Measurements from ENCODE around the gene MRC1. TPM values are rescaled to one million over a fixed set of nuclear protein-coding genes. Genes with fewer than 3 reads are reported as not detected.

The MRC1 gene
- total RNA-seq, 1 donor from 2014 or later = not detected

GRCh38 chr10:17910125-17910789 lies 101.1 kb downstream of the MRC1 start:
- H3K27ac Mint-ChIP-seq = no peak overlapping the region
- no peak for TF ChIP-seq CTCF (IDR thresholded peaks at IDR 0.05; ENCODE audit: unreplicated experiment)
- H3K9me3 Mint-ChIP-seq = no peaks in the 10 kb centered on the region
- no peaks in the 10 kb centered on the region for H3K4me1 Mint-ChIP-seq
- H3K27me3 Mint-ChIP-seq (ENCODE audit: low read depth) = peaks cover 20% of the 10 kb centered on the region
- no peaks in the 10 kb centered on the region for H3K36me3 Mint-ChIP-seq
- no peak overlapping the region for H3K4me3 Mint-ChIP-seq
- DNase-seq (ENCODE audit: low spot score in 2 of 2, unreplicated experiment in 2 of 2) = no peak

- H3K27ac Mint-ChIP-seq = no peak overlapping the region
- DNase-seq (ENCODE audit: low spot score in 2 of 2, unreplicated experiment in 2 of 2) = no peak
- no peaks in the 10 kb centered on the region for H3K36me3 Mint-ChIP-seq
- no peak for TF ChIP-seq CTCF (IDR thresholded peaks at IDR 0.05; ENCODE audit: unreplicated experiment)
- H3K9me3 Mint-ChIP-seq = no peaks in the 10 kb centered on the region
- H3K27me3 Mint-ChIP-seq (ENCODE audit: low read depth) = peaks cover 11% of the 10 kb centered on the region
- no peak overlapping the region for H3K4me3 Mint-ChIP-seq
- no peaks in the 10 kb centered on the region for H3K4me1 Mint-ChIP-seq
Observed at GRCh38 chr10:17912754-17913153, 103.6 kb downstream of the MRC1 start.

- H3K27me3 Mint-ChIP-seq (ENCODE audit: low read depth) = peaks cover 5% of the 10 kb centered on the region
- H3K36me3 Mint-ChIP-seq = no peaks in the 10 kb centered on the region
- H3K27ac Mint-ChIP-seq = no peak overlapping the region
- H3K4me3 Mint-ChIP-seq = no peak overlapping the region
- no peak for TF ChIP-seq CTCF (IDR thresholded peaks at IDR 0.05; ENCODE audit: unreplicated experiment)
- H3K9me3 Mint-ChIP-seq = peaks cover 5% of the 10 kb centered on the region
- H3K4me1 Mint-ChIP-seq = no peaks in the 10 kb centered on the region
- no peak for DNase-seq (ENCODE audit: low spot score in 2 of 2, unreplicated experiment in 2 of 2)
Observed at GRCh38 chr10:17913604-17914003, 104.5 kb downstream of the MRC1 start.

- H3K27me3 Mint-ChIP-seq (ENCODE audit: low read depth) = peaks cover 2% of the 10 kb centered on the region
Observed at GRCh38 chr10:17914169-17915045, 105.3 kb downstream of the MRC1 start.

GRCh38 chr10:17915181-17915580 lies 106.0 kb downstream of the MRC1 start:
- Mint-ChIP-seq H3K4me3 (no peak overlapping the region), H3K27me3 (ENCODE audit: low read depth) (no peaks in the 10 kb centered on the region), H3K27ac (no peak overlapping the region), H3K4me1 (no peaks in the 10 kb centered on the region), H3K9me3 (peaks cover 15% of the 10 kb centered on the region), H3K36me3 (no peaks in the 10 kb centered on the region)
- DNase-seq (ENCODE audit: low spot score in 2 of 2, unreplicated experiment in 2 of 2) = no peak
- no peak for TF ChIP-seq CTCF (IDR thresholded peaks at IDR 0.05; ENCODE audit: unreplicated experiment)

More at GRCh38 chr10:17914169-17915045, 105.3 kb downstream of the MRC1 start:
- Mint-ChIP-seq H3K36me3 (no peaks in the 10 kb centered on the region), H3K4me3 (no peak overlapping the region), H3K9me3 (peaks cover 7% of the 10 kb centered on the region), H3K27ac (no peak overlapping the region), H3K4me1 (no peaks in the 10 kb centered on the region)
- no peak for TF ChIP-seq CTCF (IDR thresholded peaks at IDR 0.05; ENCODE audit: unreplicated experiment)
- no peak for DNase-seq (ENCODE audit: low spot score in 2 of 2, unreplicated experiment in 2 of 2)

Measured in mesothelial cell of epicardium (in vitro differentiated cells).